Measurements from ENCODE around the gene YLPM1. TPM values are rescaled to one million over a fixed set of nuclear protein-coding genes. Genes with fewer than 3 reads are reported as not detected.

Gene YLPM1
- total RNA-seq, 1 donor from 2014 or later: 49.5 TPM

DNA sequence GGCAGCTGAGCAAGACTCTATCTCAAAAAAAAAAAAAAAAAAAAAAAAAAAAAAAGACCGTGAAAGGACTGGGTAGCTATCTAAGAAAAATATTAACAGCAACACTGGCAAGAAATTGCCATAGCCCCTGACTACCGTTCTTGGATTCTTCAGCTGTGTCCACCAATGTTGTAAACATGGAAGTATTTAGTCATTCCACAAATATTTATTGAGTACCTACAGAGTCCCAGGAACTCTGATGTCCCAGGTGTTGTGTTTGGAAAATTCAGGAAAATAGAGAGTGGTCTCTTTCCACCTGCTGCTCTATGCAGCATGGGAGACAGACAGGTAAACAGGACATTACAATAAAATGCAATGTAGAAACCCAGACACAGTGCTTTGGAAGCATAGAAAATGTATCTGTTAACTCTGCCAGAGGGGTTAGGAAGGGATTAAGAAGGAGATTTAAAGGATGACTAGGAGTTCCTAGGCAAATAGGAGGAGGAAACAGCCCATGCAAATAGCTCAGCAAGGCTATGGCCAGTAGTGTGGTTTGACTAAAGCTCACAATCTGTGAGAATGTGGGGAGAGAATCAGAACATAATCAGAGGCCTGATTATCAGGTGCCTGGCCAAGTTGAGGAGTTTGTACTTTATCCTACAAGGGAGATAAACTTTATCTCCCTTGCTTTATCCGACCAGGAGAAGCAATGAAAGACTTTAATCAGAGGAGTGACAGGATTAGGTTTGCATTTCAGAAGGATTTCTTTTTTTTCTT is 116.5 kb downstream of the YLPM1 start:
- H3K4me2 ChIP-seq (ENCODE audit: low read length): no peak overlapping the region

DNA sequence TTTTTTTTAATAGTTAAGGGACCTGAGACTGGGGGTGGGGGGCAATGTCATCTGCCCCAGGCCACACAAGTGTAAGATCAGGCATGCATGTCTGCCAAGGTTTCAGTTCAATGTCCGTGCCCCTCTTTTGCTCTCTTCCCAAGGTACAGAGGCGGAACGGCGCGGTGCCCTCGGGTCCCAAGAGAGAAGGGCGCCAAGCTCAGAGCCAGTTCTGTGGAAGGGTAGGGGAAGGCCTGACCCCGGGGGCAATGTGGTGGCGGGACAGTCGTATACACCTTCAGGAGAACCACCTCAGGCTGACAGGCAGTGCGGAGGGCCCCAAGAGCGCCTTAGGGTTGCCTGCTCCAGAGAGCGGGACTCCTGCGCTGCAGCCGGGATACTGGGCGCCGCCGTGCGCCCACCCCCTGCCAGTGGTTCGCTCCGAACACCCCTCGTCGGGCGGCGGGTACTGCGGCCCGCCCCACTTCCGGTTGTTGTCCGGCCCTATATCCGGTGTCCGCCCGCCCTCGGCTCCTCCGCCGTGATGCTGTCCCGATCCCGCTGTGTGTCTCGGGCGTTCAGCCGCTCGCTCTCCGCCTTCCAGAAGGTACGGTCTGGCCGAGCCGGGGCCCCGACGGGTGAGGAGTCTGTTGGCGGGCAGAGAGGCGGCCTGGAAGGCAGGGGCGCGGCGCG is 118.5 kb downstream of the YLPM1 start, which contains the start of gene DLST:
DLST (plus strand) TSS at position 486 of the 672 bp plus-strand sequence; CDS start at position 524, 38 bp downstream.
- DNase-seq (ENCODE audit: low read depth) (peak; percentile 76), FAIRE-seq (no peak)
- H3K27ac Mint-ChIP-seq (ENCODE audit: unreplicated experiment): peak within 1 kb of the TSS; percentile 99
- H3K27me3 ChIP-seq (ENCODE audit: insufficient read depth, low read length): no peaks in the 10 kb centered on the region
- peaks cover 2% of the 10 kb centered on the region for H3K9me3 Mint-ChIP-seq (ENCODE audit: unreplicated experiment)
- H3K27me3 Mint-ChIP-seq (ENCODE audit: low read depth, unreplicated experiment): peaks cover 1% of the 10 kb centered on the region
- peaks cover 14% of the 10 kb centered on the region for H3K4me1 ChIP-seq (ENCODE audit: insufficient read depth, low read length)
- no peaks in the 10 kb centered on the region for H3K9me3 ChIP-seq (ENCODE audit: insufficient read depth, low read depth, low read length)
- peaks cover 5% of the 10 kb centered on the region for H3K36me3 ChIP-seq (ENCODE audit: insufficient read depth, low read length)
- peak within 1 kb of the TSS; percentile 85 for H3K4me3 ChIP-seq (ENCODE audit: insufficient read depth, low read depth, low read length)
- peaks cover 48% of the 10 kb centered on the region for H3K79me2 ChIP-seq (ENCODE audit: insufficient read depth, low read length)
- no peaks in the 10 kb centered on the region for H3K36me3 Mint-ChIP-seq (ENCODE audit: low read depth, unreplicated experiment)
- H2AFZ ChIP-seq (ENCODE audit: low read depth, low read length): peak within 1 kb of the TSS; percentile 100
- peak within 1 kb of the TSS; percentile 95 for H3K9ac ChIP-seq (ENCODE audit: low read length)
- H3K4me3 Mint-ChIP-seq (ENCODE audit: unreplicated experiment): peak within 1 kb of the TSS; percentile 100
- peaks cover 33% of the 10 kb centered on the region for H3K4me1 Mint-ChIP-seq (ENCODE audit: low read depth, unreplicated experiment)
- peaks cover 44% of the 10 kb centered on the region for H4K20me1 ChIP-seq (ENCODE audit: insufficient read depth, low read length)
- TF ChIP-seq CTCF (IDR thresholded peaks at IDR 0.05; ENCODE audit: insufficient read depth, low read depth, low read length) (no peak), EZH2 (IDR thresholded peaks at IDR 0.05; ENCODE audit: insufficient read depth, low read length) (no peak)
- H3K4me2 ChIP-seq (ENCODE audit: low read length): peak within 1 kb of the TSS; percentile 99
- peak within 1 kb of the TSS; percentile 88 for H3K27ac ChIP-seq (ENCODE audit: low read depth, low read length)

More for the DNA sequence above, 116.5 kb downstream of the YLPM1 start:
- Histone ChIP-seq H2AFZ (ENCODE audit: low read depth, low read length) (no peak overlapping the region), H3K4me1 (ENCODE audit: insufficient read depth, low read length) (peaks cover 6% of the 10 kb centered on the region), H3K9ac (ENCODE audit: low read length) (no peak overlapping the region), H3K27ac (ENCODE audit: low read depth, low read length) (no peak overlapping the region), H3K4me3 (ENCODE audit: insufficient read depth, low read depth, low read length) (no peak overlapping the region), H3K36me3 (ENCODE audit: insufficient read depth, low read length) (peaks cover 5% of the 10 kb centered on the region), H3K27me3 (ENCODE audit: insufficient read depth, low read length) (no peaks in the 10 kb centered on the region), H3K9me3 (ENCODE audit: insufficient read depth, low read depth, low read length) (no peaks in the 10 kb centered on the region), H4K20me1 (ENCODE audit: insufficient read depth, low read length) (peaks cover 24% of the 10 kb centered on the region), H3K79me2 (ENCODE audit: insufficient read depth, low read length) (peaks cover 29% of the 10 kb centered on the region)
- Mint-ChIP-seq H3K4me1 (ENCODE audit: low read depth, unreplicated experiment) (peaks cover 23% of the 10 kb centered on the region), H3K36me3 (ENCODE audit: low read depth, unreplicated experiment) (no peaks in the 10 kb centered on the region), H3K9me3 (ENCODE audit: unreplicated experiment) (peaks cover 2% of the 10 kb centered on the region), H3K4me3 (ENCODE audit: unreplicated experiment) (no peak overlapping the region), H3K27me3 (ENCODE audit: low read depth, unreplicated experiment) (peaks cover 2% of the 10 kb centered on the region), H3K27ac (ENCODE audit: unreplicated experiment) (no peak overlapping the region)
- DNase-seq (ENCODE audit: low read depth) (no peak), FAIRE-seq (no peak)
- TF ChIP-seq EZH2 (IDR thresholded peaks at IDR 0.05; ENCODE audit: insufficient read depth, low read length): no peak

DNA sequence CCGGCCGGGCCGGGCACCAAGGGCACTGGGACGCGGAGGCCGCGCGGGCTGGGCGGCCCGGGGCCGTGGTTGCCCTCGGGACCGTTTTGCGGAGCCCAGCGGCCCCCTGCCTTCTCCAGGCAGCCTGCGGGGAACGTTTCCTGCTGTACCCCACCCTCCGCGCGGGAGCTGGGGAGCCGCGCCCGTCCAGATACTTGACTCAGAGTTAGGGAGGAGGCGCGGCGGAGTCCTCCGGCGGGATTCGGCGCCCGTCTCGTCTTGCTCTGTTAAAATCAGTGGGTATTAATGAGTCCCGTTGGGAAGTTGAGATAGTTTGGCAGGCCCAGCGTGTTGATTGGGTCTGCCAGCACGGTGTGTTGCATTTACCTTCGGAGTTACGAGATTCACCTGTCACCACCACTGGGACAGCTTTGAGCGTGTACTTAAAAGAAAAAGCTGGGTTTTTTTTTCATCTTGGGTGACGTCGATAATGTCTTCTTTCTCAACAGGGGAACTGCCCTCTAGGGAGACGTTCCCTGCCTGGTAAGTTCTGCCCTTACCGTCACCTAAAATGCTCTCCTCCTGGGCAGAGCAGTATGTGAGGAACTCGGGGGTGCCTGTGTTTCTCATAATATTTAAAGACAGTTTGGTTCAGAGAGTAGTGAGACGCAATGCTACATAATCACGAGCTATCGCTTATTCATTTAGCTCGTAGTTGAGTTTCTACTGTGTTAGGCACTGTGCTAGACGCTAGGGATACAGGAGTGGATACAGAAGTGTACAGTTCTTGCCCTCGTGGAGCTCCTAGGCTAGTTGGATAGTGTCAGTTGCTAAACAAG is 119.2 kb downstream of the YLPM1 start:
- H2AFZ ChIP-seq (ENCODE audit: low read depth, low read length): peak overlapping the region; percentile 100
- no peaks in the 10 kb centered on the region for H3K9me3 ChIP-seq (ENCODE audit: insufficient read depth, low read depth, low read length)
- H3K4me1 Mint-ChIP-seq (ENCODE audit: low read depth, unreplicated experiment): peaks cover 32% of the 10 kb centered on the region
- peaks cover 51% of the 10 kb centered on the region for H4K20me1 ChIP-seq (ENCODE audit: insufficient read depth, low read length)
- peak overlapping the region; percentile 88 for H3K27ac ChIP-seq (ENCODE audit: low read depth, low read length)
- DNase-seq (ENCODE audit: low read depth) (peak; percentile 32), FAIRE-seq (no peak)
- TF ChIP-seq EZH2 (IDR thresholded peaks at IDR 0.05; ENCODE audit: insufficient read depth, low read length): no peak
- no peak for TF ChIP-seq CTCF (IDR thresholded peaks at IDR 0.05; ENCODE audit: insufficient read depth, low read depth, low read length)
- peak overlapping the region; percentile 100 for H3K4me3 Mint-ChIP-seq (ENCODE audit: unreplicated experiment)
- no peaks in the 10 kb centered on the region for H3K27me3 Mint-ChIP-seq (ENCODE audit: low read depth, unreplicated experiment)
- peak overlapping the region; percentile 99 for H3K27ac Mint-ChIP-seq (ENCODE audit: unreplicated experiment)
- H3K9me3 Mint-ChIP-seq (ENCODE audit: unreplicated experiment): peaks cover 2% of the 10 kb centered on the region
- H3K36me3 ChIP-seq (ENCODE audit: insufficient read depth, low read length): peaks cover 5% of the 10 kb centered on the region
- H3K79me2 ChIP-seq (ENCODE audit: insufficient read depth, low read length): peaks cover 56% of the 10 kb centered on the region
- H3K27me3 ChIP-seq (ENCODE audit: insufficient read depth, low read length): no peaks in the 10 kb centered on the region
- peak overlapping the region; percentile 99 for H3K4me2 ChIP-seq (ENCODE audit: low read length)
- H3K4me3 ChIP-seq (ENCODE audit: insufficient read depth, low read depth, low read length): peak overlapping the region; percentile 85
- H3K4me1 ChIP-seq (ENCODE audit: insufficient read depth, low read length): peaks cover 14% of the 10 kb centered on the region
- peak overlapping the region; percentile 95 for H3K9ac ChIP-seq (ENCODE audit: low read length)
- no peaks in the 10 kb centered on the region for H3K36me3 Mint-ChIP-seq (ENCODE audit: low read depth, unreplicated experiment)
